Erythroblast (primary cell): ENCODE data around the gene GPC3.

ENCODE experiments used
- GATA1 ChIP-seq: IDR thresholded peaks from 2 replicates; pipeline ENCODE4 v1.6.1; 2011; ENCODE audit warnings: low read depth, mild to moderate bottlenecking, control low read depth, low read length, moderate library complexity
- POLR2A ChIP-seq: IDR thresholded peaks from 2 replicates; pipeline ENCODE4 v1.6.1; 2011; ENCODE audit warnings: mild to moderate bottlenecking, low read length

DNA sequence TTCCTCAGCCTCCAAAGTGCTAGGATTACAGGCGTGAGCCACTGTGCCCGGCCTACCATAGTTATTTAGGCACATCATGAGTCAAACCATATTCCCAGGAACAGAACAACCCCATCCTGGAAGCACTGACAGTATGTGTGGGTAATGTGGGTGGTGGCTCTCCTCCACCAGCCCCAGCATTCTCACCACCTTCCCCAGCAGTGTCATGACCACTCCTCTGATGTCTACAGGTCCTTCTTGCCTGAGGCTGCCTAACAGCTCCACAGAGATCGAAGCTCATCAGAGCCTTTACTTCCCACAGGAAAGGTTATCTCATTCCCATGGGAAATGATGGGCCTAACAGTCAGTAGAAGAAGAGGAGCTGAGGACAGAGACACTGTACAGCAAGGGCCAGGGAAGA, 440.6 kb downstream of the GPC3 start:
- TF ChIP-seq POLR2A (no peak), GATA1 (no peak)
